IMR-90 (cell line): Measurements from ENCODE around the gene EPS8. TPM values are rescaled to one million over a fixed set of nuclear protein-coding genes. Genes with fewer than 3 reads are reported as not detected.

Experiments used
- ATAC-seq: fragments of 200-7000 bp; cut with Tn5 transposase; 2 replicates; pipeline ENCODE4 v1.9.1; 2020; ENCODE audit warnings: low read depth, mild to moderate bottlenecking, moderate library complexity
- BruUV-seq: library from RNA; stranded (reverse); fragments of 400-500 nt; replicated peaks from 2 replicates; lab custom pipeline; 2021; lab: Mats Ljungman, UMichigan
- CTCF ChIA-PET: fragments of 300-600 bp; formaldehyde crosslinking; extraction: SDS; loops from one replicate; lab custom pipeline; 2021; ENCODE audit warnings: antibody characterized with exemption; lab: Yijun Ruan, JAX
- POLR2A ChIA-PET: fragments of 300-600 bp; sonication (Branson Sonifier 250); formaldehyde crosslinking; loops from one replicate; lab custom pipeline; 2022; ENCODE audit warnings: antibody characterized with exemption; ENCODE audit not compliant: unreplicated experiment; lab: Charles Lee
- DNase-seq: peaks from one replicate; pipeline ENCODE4 v3.0.0; 2013
- H2AFZ ChIP-seq: replicated peaks from 2 replicates; pipeline ENCODE3; 2013; ENCODE audit warnings: low read length, mild to moderate bottlenecking; ENCODE audit not compliant: poor library complexity
- H2AK5ac ChIP-seq: 2 replicates; pipeline ENCODE4 v1.6.1; 2013; ENCODE audit warnings: low read depth, low read length, inconsistent platforms
- H2AK9ac ChIP-seq: replicated peaks from 2 replicates; pipeline ENCODE3; 2013; ENCODE audit warnings: mild to moderate bottlenecking, low read depth, low read length, moderate library complexity; ENCODE audit not compliant: poor library complexity
- H2BK120ac ChIP-seq: 2 replicates; pipeline ENCODE4 v1.6.1; 2013; ENCODE audit warnings: low read depth, low read length, inconsistent platforms
- H2BK15ac ChIP-seq: 3 replicates; pipeline ENCODE4 v1.6.1; 2013; ENCODE audit warnings: low read depth, low read length, inconsistent platforms
- H2BK20ac ChIP-seq: 2 replicates; pipeline ENCODE4 v1.6.1; 2013; ENCODE audit warnings: low read depth, mild to moderate bottlenecking, inconsistent platforms, low read length, moderate library complexity
- H2BK5ac ChIP-seq: 2 replicates; pipeline ENCODE4 v1.6.1; 2013; ENCODE audit warnings: mild to moderate bottlenecking, low read depth, low read length, inconsistent platforms; ENCODE audit not compliant: poor library complexity, severe bottlenecking
- H3K14ac ChIP-seq: replicated peaks from 2 replicates; pipeline ENCODE4 v1.6.1; 2013; ENCODE audit warnings: low read depth, low read length, inconsistent platforms
- H3K18ac ChIP-seq: 2 replicates; pipeline ENCODE4 v1.6.1; 2013; ENCODE audit warnings: low read depth, low read length, control low read depth
- H3K23ac ChIP-seq: 2 replicates; pipeline ENCODE4 v1.6.1; 2013; ENCODE audit warnings: low read depth, low read length, inconsistent platforms
- H3K27ac ChIP-seq: 2 replicates; pipeline ENCODE4 v1.5.1; 2013; ENCODE audit warnings: mild to moderate bottlenecking, control low read depth, low read length; ENCODE audit not compliant: insufficient read depth
- H3K27me3 ChIP-seq: 2 replicates; pipeline ENCODE4 v1.6.1; 2013; ENCODE audit warnings: low read length; ENCODE audit not compliant: control insufficient read depth, insufficient read depth
- H3K36me3 ChIP-seq: 2 replicates; pipeline ENCODE4 v1.6.1; 2013; ENCODE audit warnings: low read length, mixed read lengths; ENCODE audit not compliant: control insufficient read depth, insufficient read depth
- H3K4ac ChIP-seq: 2 replicates; pipeline ENCODE4 v1.6.1; 2013; ENCODE audit warnings: low read depth, low read length, inconsistent platforms
- H3K4me1 ChIP-seq: 2 replicates; pipeline ENCODE4 v1.6.1; 2013; ENCODE audit warnings: low read length, mixed read lengths; ENCODE audit not compliant: control insufficient read depth, insufficient read depth
- H3K4me2 ChIP-seq: 2 replicates; pipeline ENCODE4 v1.6.1; 2013; ENCODE audit warnings: low read depth, mild to moderate bottlenecking, control low read depth, low read length, moderate library complexity
- H3K4me3 ChIP-seq: 2 replicates; pipeline ENCODE4 v1.5.1; 2013; ENCODE audit warnings: low read depth, mild to moderate bottlenecking, control low read depth, low read length, moderate library complexity; ENCODE audit not compliant: insufficient read depth
- H3K56ac ChIP-seq: 2 replicates; pipeline ENCODE4 v1.6.1; 2013; ENCODE audit warnings: low read length, inconsistent platforms; ENCODE audit not compliant: insufficient read depth; ENCODE audit errors: extremely low read depth
- H3K79me1 ChIP-seq, 2 experiments: 2 replicates each; pipeline ENCODE4 v1.6.1; 2013; ENCODE audit warnings: low read length in 2 of 2, inconsistent platforms in 1 of 2, low read depth in 1 of 2
- H3K9ac ChIP-seq: 2 replicates; pipeline ENCODE4 v1.6.1; 2013; ENCODE audit warnings: low read depth, low read length, control low read depth
- H3K9me1 ChIP-seq: 2 replicates; pipeline ENCODE4 v1.6.1; 2013; ENCODE audit warnings: low read length, inconsistent platforms; ENCODE audit not compliant: insufficient read depth
- H3K9me3 ChIP-seq: 2 replicates; pipeline ENCODE4 v1.6.1; 2013; ENCODE audit warnings: low read length; ENCODE audit not compliant: control insufficient read depth, insufficient read depth
- H4K20me1 ChIP-seq: 2 replicates; pipeline ENCODE4 v1.6.1; 2013; ENCODE audit warnings: low read length, inconsistent platforms; ENCODE audit not compliant: insufficient read depth
- H4K5ac ChIP-seq: 2 replicates; pipeline ENCODE4 v1.6.1; 2013; ENCODE audit warnings: mild to moderate bottlenecking, low read depth, low read length, control low read depth
- H4K8ac ChIP-seq, 2 experiments: 2 replicates each; pipeline ENCODE4 v1.6.1; 2013; ENCODE audit warnings: low read depth in 2 of 2, low read length in 2 of 2, control low read depth in 1 of 2, inconsistent platforms in 1 of 2
- H4K91ac ChIP-seq: 2 replicates; pipeline ENCODE4 v1.6.1; 2013; ENCODE audit warnings: low read depth, low read length, inconsistent platforms; ENCODE audit not compliant: insufficient read depth
- BHLHE40 ChIP-seq: fragments of 150-350 bp; IDR thresholded peaks from 2 replicates; pipeline ENCODE4 v1.6.1; 2016; ENCODE audit warnings: mild to moderate bottlenecking, low read depth, low read length
- CHD1 ChIP-seq: IDR thresholded peaks from 2 replicates; pipeline ENCODE4 v1.6.1; 2012; ENCODE audit warnings: low read depth, low read length, improper control_type of control experiment
- CTCF ChIP-seq: conservative IDR thresholded peaks from 2 replicates; pipeline ENCODE4 v1.5.1; 2012; ENCODE audit warnings: mild to moderate bottlenecking, low read depth, low read length, improper control_type of control experiment
- ELK1 ChIP-seq: fragments of 150-350 bp; IDR thresholded peaks from 2 replicates; pipeline ENCODE4 v1.6.1; 2016; ENCODE audit warnings: low read depth, mild to moderate bottlenecking, low read length, moderate library complexity, borderline replicate concordance
- FOS ChIP-seq: fragments of 150-350 bp; IDR thresholded peaks from 2 replicates; pipeline ENCODE4 v1.6.1; 2016; ENCODE audit warnings: low read depth, low read length
- MAFK ChIP-seq: IDR thresholded peaks from 2 replicates; pipeline ENCODE4 v1.6.1; 2012; ENCODE audit warnings: low read depth, low read length, improper control_type of control experiment
- MAZ ChIP-seq: IDR thresholded peaks from 2 replicates; pipeline ENCODE4 v1.6.1; 2012; ENCODE audit warnings: low read depth, mild to moderate bottlenecking, low read length, improper control_type of control experiment, moderate library complexity, borderline replicate concordance
- MXI1 ChIP-seq: IDR thresholded peaks from 2 replicates; pipeline ENCODE4 v1.6.1; 2012; ENCODE audit warnings: low read depth, mild to moderate bottlenecking, low read length, moderate library complexity, borderline replicate concordance
- NFE2L2 ChIP-seq: fragments of 150-350 bp; IDR thresholded peaks from 2 replicates; pipeline ENCODE4 v1.6.1; 2016; ENCODE audit warnings: low read depth, mild to moderate bottlenecking, low read length
- POLR2A ChIP-seq: IDR thresholded peaks from 2 replicates; pipeline ENCODE4 v1.6.1; 2012; ENCODE audit warnings: mild to moderate bottlenecking, low read depth, low read length
- RAD21 ChIP-seq: IDR thresholded peaks from 2 replicates; pipeline ENCODE4 v1.6.1; 2012; ENCODE audit warnings: low read length, improper control_type of control experiment
- RFX5 ChIP-seq: IDR thresholded peaks from 2 replicates; pipeline ENCODE4 v1.8.0; 2012; ENCODE audit warnings: low read depth, mild to moderate bottlenecking, low read length, moderate library complexity
- SMC3 ChIP-seq: fragments of 150-350 bp; IDR thresholded peaks from 2 replicates; pipeline ENCODE4 v1.6.1; 2016; ENCODE audit warnings: low read depth, mild to moderate bottlenecking, antibody characterized with exemption, low read length, moderate library complexity
- USF2 ChIP-seq: fragments of 150-350 bp; IDR thresholded peaks from 2 replicates; pipeline ENCODE4 v1.6.1; 2017; ENCODE audit warnings: mild to moderate bottlenecking, antibody characterized with exemption, low read length, low read depth
- WGBS, 2 experiments: methylation state at CpG; one replicate each; pipeline versions ENCODE4 v1.1.5 to v1.1.7; 2013; ENCODE audit warnings: missing lambda C conversion rate in 2 of 2; ENCODE audit not compliant: insufficient read length in 1 of 2; ENCODE audit errors: extremely low coverage in 2 of 2; 5-methylcytosine and 5-hydroxymethylcytosine counted together
- dilution Hi-C: fragments of 300-500 bp; cut with HindIII; formaldehyde crosslinking; loops from one replicate; pipeline ENCODE4 v1.14.3; 2018; ENCODE audit warnings: low sequenced_read_pairs; ENCODE audit not compliant: unreplicated experiment
- in situ Hi-C: fragments of 300-500 bp; cut with MboI; formaldehyde crosslinking; loops from 3 replicates; pipeline ENCODE4 v1.14.3; 2019; ENCODE audit warnings: low sequenced_read_pairs, inconsistent platforms, mixed read lengths
- intact Hi-C: fragments of 100-400 bp; cut with micrococcal nuclease; formaldehyde crosslinking; loops from 2 replicates; pipeline ENCODE4 v1.10.0; 2022
- polyA plus RNA-seq, 3 experiments: library from polyadenylated mRNA; depleted of rRNA; stranded (reverse); fragments of >200 nt; gene quantifications; 2 replicates each; pipeline ENCODE4 v1.2.3, GENCODE V29; 2012; ENCODE audit warnings: low replicate concordance in 1 of 3
- total RNA-seq: library from RNA; depleted of rRNA; stranded (reverse); fragments of >200 nt; gene quantifications from 2 replicates; pipeline ENCODE4 v1.2.3, GENCODE V29; 2012

EPS8 gene
- total and polyA plus RNA-seq, 2 of the 4 experiments (the other 2 are of a cell fraction), result 45.1 to 104 TPM

- Histone ChIP-seq H4K91ac (no peak overlapping the region), H3K27me3 (no peaks in the 10 kb centered on the region), H3K14ac (no peak overlapping the region; the same call in 1 of the 2 replicates), H2AFZ (no peak overlapping the region), H2BK5ac (no peak overlapping the region), H3K9me3 (no peaks in the 10 kb centered on the region), H4K20me1 (no peaks in the 10 kb centered on the region), H3K18ac (no peak overlapping the region), H4K8ac (no peak overlapping the region), H4K5ac (no peak overlapping the region), H3K4me3 (no peak overlapping the region), H3K23ac (no peak overlapping the region), H3K36me3 (no peaks in the 10 kb centered on the region), H3K79me1 (no peaks in the 10 kb centered on the region), H2BK120ac (no peak overlapping the region), H2AK5ac (no peak overlapping the region), H2BK20ac (peak overlapping the region; percentile 36), H3K4ac (peak overlapping the region; percentile 34; the same call in 1 of the 2 replicates), H3K56ac (no peak overlapping the region), H2AK9ac (no peak overlapping the region), H3K27ac (no peak overlapping the region), H3K9ac (no peak overlapping the region), H3K4me2 (no peak overlapping the region), H2BK15ac (0 out of 3 replicates have a peak overlapping the region, but pooled peaks have one; percentile 1), H3K9me1 (peaks cover 4% of the 10 kb centered on the region), H3K4me1 (peaks cover 8% of the 10 kb centered on the region)
- ChIA-PET POLR2A (no interaction called here), CTCF (interaction anchor here (0.7 kb wide), 1 partner anchor 9 kb away, joined by 3 read pairs; no protein-coding TSS in a partner anchor)
- DNase-seq, result peak; percentile 81
- intact Hi-C loops, result no loop called here
- BruUV-seq, result no TSS peak
- WGBS, 2 experiments, result 100% methylated on average over 1 of the region's 4 CpGs; no CpG with 5 or more reads in 1 of the 2 experiments
- dilution Hi-C loops, result loop anchor here (25.0 kb wide), 1 partner anchor 238 kb away; no protein-coding TSS in a partner anchor
- ATAC-seq, result peak; percentile 56
- in situ Hi-C loops, result loop anchor here (5.0 kb wide), 1 partner anchor 253 kb away; no protein-coding TSS in a partner anchor
- TF ChIP-seq FOS, result no peak
- TF ChIP-seq CTCF, result no peak
- TF ChIP-seq SMC3, result no peak
- TF ChIP-seq MXI1, result no peak
- TF ChIP-seq BHLHE40, result no peak
- TF ChIP-seq NFE2L2, result no peak
- TF ChIP-seq RAD21, result no peak
- TF ChIP-seq MAZ, result no peak
- TF ChIP-seq ELK1, result no peak
- TF ChIP-seq CHD1, result no peak
- no peak for TF ChIP-seq POLR2A
- no peak for TF ChIP-seq MAFK
- TF ChIP-seq RFX5, result no peak
- TF ChIP-seq USF2, result no peak
Measured at GRCh38 chr12:15599266-15600037, 189.7 kb downstream of the EPS8 start.
